ENCODE results near the gene DTX3. TPM values are rescaled to one million over a fixed set of nuclear protein-coding genes. Genes with fewer than 3 reads are reported as not detected.

Gene DTX3
- total and polyA plus RNA-seq, 2 experiments from 2014 or later: 22.8 to 46.6 TPM

DNA sequence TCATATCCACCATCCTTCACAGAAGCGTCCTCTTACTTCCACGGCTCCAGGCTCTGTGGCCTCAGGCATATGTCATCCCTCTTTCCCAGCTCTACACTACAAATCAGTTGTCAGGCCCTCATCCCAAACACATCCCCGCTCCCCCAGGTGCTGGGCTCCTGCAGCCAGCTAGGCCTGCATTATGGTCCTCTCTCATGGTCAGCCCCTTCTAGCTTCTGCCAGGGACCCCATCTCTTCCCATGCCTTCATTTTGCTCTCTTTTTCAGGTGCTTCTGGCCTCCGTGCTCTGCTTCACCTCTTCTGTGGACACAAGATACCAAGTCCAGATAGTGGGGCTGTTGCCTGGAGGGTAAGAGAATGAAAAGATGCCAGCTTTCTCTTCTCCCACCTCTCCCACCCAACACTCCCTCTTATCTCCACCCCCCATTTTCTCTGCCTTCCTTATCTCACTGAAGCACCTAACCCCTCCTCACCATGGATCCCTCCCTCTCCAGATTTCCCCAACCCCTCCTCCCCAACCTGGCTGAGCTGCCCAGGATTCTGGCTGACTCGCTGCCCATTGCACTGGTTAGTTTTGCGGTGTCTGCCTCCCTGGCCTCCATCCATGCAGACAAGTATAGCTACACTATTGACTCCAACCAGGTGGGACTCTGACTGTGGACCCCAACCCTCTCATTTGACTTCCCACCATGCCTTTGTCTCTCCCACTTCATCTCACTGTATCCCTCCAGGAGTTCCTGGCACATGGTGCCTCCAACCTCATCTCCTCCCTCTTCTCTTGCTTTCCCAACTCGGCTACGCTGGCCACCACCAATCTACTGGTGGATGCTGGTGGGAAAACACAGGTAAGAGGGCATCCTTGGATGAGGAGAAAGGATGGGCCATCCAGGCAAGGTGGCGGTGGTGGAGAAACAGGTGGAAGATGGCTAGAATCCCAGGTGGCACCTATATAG lies 17.9 kb downstream of the DTX3 start:
- peaks cover 100% of the 10 kb centered on the region for H3K27me3 Mint-ChIP-seq (ENCODE audit: insufficient read depth, low read depth, poor library complexity)

DNA sequence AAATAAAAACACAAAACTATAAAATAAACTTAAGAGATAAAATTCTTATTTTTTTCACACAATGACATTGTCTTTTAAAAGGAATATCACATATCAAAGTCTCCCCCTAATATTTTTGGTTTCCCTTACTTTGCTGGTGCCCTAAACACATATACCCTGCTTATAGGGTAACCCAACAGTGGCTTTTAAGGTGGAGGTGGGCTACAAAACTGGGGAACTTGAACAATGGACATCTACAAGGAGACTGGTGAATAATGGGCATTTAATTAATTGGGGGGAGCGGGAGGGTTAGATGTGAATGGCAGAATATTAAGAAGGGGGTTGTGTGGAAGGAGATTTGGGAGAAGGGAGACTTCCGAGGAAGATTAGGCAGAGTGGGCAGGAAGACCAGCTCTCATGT lies 18.8 kb downstream of the DTX3 start:
- no peak overlapping the region for H3K27ac Mint-ChIP-seq
- no peaks in the 10 kb centered on the region for H3K9me2 ChIP-seq (ENCODE audit: insufficient read depth)
- H3K36me3 Mint-ChIP-seq (ENCODE audit: low read depth): peaks cover 2% of the 10 kb centered on the region; the same call in 1 of the 3 replicates
- no peaks in the 10 kb centered on the region; the same call in 1 of the 2 replicates for H3K36me3 ChIP-seq (ENCODE audit: insufficient read depth)
- no peaks in the 10 kb centered on the region for H3K9me3 Mint-ChIP-seq
- H3K4me3 Mint-ChIP-seq: no peak overlapping the region
- H3F3A ChIP-seq (replicated peaks; ENCODE audit: low read depth): 0 out of 2 replicates have a peak, but pooled peaks cover 13% of the 10 kb centered on the region
- H3K79me2 ChIP-seq (replicated peaks; ENCODE audit: insufficient read depth): no peaks in the 10 kb centered on the region
- no peak overlapping the region for H3K27ac ChIP-seq (ENCODE audit: low read depth)
- peaks cover 100% of the 10 kb centered on the region for H3K27me3 ChIP-seq (ENCODE audit: insufficient read depth)
- no peak overlapping the region for H3K4me3 ChIP-seq
- H3K4me1 Mint-ChIP-seq: peaks cover 37% of the 10 kb centered on the region
- peaks cover 30% of the 10 kb centered on the region for H3K4me1 ChIP-seq (ENCODE audit: insufficient read depth)
- TF ChIP-seq ZNF331 (CRISPR knock-in tag; IDR thresholded peaks at IDR 0.05; ENCODE audit: low read depth): no peak
- TF ChIP-seq CREB1 (CRISPR knock-in tag; IDR thresholded peaks at IDR 0.05; ENCODE audit: low read depth): no peak
- TF ChIP-seq EZH2phosphoT487 (IDR thresholded peaks at IDR 0.05; ENCODE audit: unreplicated experiment): no peak
- TF ChIP-seq JUNB (IDR thresholded peaks at IDR 0.05; ENCODE audit: unreplicated experiment): no peak
- TF ChIP-seq NANOG (IDR thresholded peaks at IDR 0.05; ENCODE audit: borderline replicate concordance): no peak
- TF ChIP-seq, protein P1, sequence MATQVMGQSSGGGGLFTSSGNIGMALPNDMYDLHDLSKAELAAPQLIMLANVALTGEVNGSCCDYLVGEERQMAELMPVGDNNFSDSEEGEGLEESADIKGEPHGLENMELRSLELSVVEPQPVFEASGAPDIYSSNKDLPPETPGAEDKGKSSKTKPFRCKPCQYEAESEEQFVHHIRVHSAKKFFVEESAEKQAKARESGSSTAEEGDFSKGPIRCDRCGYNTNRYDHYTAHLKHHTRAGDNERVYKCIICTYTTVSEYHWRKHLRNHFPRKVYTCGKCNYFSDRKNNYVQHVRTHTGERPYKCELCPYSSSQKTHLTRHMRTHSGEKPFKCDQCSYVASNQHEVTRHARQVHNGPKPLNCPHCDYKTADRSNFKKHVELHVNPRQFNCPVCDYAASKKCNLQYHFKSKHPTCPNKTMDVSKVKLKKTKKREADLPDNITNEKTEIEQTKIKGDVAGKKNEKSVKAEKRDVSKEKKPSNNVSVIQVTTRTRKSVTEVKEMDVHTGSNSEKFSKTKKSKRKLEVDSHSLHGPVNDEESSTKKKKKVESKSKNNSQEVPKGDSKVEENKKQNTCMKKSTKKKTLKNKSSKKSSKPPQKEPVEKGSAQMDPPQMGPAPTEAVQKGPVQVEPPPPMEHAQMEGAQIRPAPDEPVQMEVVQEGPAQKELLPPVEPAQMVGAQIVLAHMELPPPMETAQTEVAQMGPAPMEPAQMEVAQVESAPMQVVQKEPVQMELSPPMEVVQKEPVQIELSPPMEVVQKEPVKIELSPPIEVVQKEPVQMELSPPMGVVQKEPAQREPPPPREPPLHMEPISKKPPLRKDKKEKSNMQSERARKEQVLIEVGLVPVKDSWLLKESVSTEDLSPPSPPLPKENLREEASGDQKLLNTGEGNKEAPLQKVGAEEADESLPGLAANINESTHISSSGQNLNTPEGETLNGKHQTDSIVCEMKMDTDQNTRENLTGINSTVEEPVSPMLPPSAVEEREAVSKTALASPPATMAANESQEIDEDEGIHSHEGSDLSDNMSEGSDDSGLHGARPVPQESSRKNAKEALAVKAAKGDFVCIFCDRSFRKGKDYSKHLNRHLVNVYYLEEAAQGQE (IDR thresholded peaks at IDR 0.05; ENCODE audit: unreplicated experiment): no peak
- DNase-seq (ENCODE audit: low spot score) (no peak), ATAC-seq (no peak)
- H3K27me3 Mint-ChIP-seq (ENCODE audit: insufficient read depth, low read depth, poor library complexity): peaks cover 100% of the 10 kb centered on the region
- no peak overlapping the region for H2AFZ ChIP-seq
- H3K4me2 ChIP-seq: no peak overlapping the region
- H4K20me1 ChIP-seq (replicated peaks; ENCODE audit: insufficient read depth): peaks cover 8% of the 10 kb centered on the region

More for the DNA sequence above, 17.9 kb downstream of the DTX3 start:
- Histone ChIP-seq H2AFZ (no peak overlapping the region), H3K27me3 (ENCODE audit: insufficient read depth) (peaks cover 100% of the 10 kb centered on the region), H4K20me1 (replicated peaks; ENCODE audit: insufficient read depth) (peaks cover 8% of the 10 kb centered on the region), H3K36me3 (ENCODE audit: insufficient read depth) (no peaks in the 10 kb centered on the region; the same call in 1 of the 2 replicates), H3K79me2 (replicated peaks; ENCODE audit: insufficient read depth) (no peaks in the 10 kb centered on the region), H3K9me2 (ENCODE audit: insufficient read depth) (no peaks in the 10 kb centered on the region), H3K4me3 (no peak overlapping the region), H3K27ac (ENCODE audit: low read depth) (no peak overlapping the region), H3K4me2 (peak overlapping the region; percentile 87; the same call in 1 of the 2 replicates), H3F3A (replicated peaks; ENCODE audit: low read depth) (0 out of 2 replicates have a peak, but pooled peaks cover 13% of the 10 kb centered on the region), H3K4me1 (ENCODE audit: insufficient read depth) (peaks cover 24% of the 10 kb centered on the region)
- no peak for DNase-seq (ENCODE audit: low spot score)
- TF ChIP-seq EZH2 (IDR thresholded peaks at IDR 0.05; ENCODE audit: low read depth, unreplicated experiment): peak; percentile 11
- TF ChIP-seq ZNF331 (CRISPR knock-in tag; IDR thresholded peaks at IDR 0.05; ENCODE audit: low read depth): no peak
- H3K4me1 Mint-ChIP-seq: peaks cover 31% of the 10 kb centered on the region
- no peaks in the 10 kb centered on the region for H3K9me3 Mint-ChIP-seq
- no peak overlapping the region for H3K27ac Mint-ChIP-seq
- H3K4me3 Mint-ChIP-seq: peak overlapping the region; percentile 71
- peaks cover 2% of the 10 kb centered on the region; the same call in 1 of the 3 replicates for H3K36me3 Mint-ChIP-seq (ENCODE audit: low read depth)
- ATAC-seq: no peak

All from GM23338 (cell line).